Nephron (organoid): Measurements from ENCODE around the gene STAB1.

Source experiments
- H3K27ac Mint-ChIP-seq, 3 experiments: 2 replicates each; pipeline ENCODE4 v1.8.0; 2020; ENCODE audit warnings: mixed read lengths in 3 of 3, mild to moderate bottlenecking in 2 of 3, moderate library complexity in 1 of 3
- H3K27me3 Mint-ChIP-seq: 2 replicates; pipeline ENCODE4 v1.8.0; 2021; ENCODE audit warnings: low read depth, mild to moderate bottlenecking, moderate library complexity, mixed read lengths
- H3K36me3 Mint-ChIP-seq: 2 replicates; pipeline ENCODE4 v1.8.0; 2020; ENCODE audit warnings: low read depth, mixed read lengths
- H3K4me1 Mint-ChIP-seq: 2 replicates; pipeline ENCODE4 v1.8.0; 2020; ENCODE audit warnings: mixed read lengths
- H3K4me3 Mint-ChIP-seq, 3 experiments: 2 replicates each; pipeline ENCODE4 v1.8.0; 2020; ENCODE audit warnings: mild to moderate bottlenecking in 3 of 3, mixed read lengths in 3 of 3, moderate library complexity in 2 of 3
- H3K9me3 Mint-ChIP-seq: 2 replicates; pipeline ENCODE4 v1.8.0; 2020; ENCODE audit warnings: mixed read lengths
- CTCF ChIP-seq, 3 experiments: fragments of 200-600 bp; sonication (generic); IDR thresholded peaks; one replicate each; pipeline ENCODE4 v1.5.0; 2021; ENCODE audit warnings: antibody characterized with exemption in 3 of 3; ENCODE audit not compliant: unreplicated experiment in 3 of 3

STAB1 gene

GRCh38 chr3:52454250-52454937 lies 40.7 kb upstream of the STAB1 start:
- Mint-ChIP-seq H3K36me3 (peaks cover 23% of the 10 kb centered on the region), H3K4me1 (peaks cover 49% of the 10 kb centered on the region), H3K27ac (peak overlapping the region; percentile 87 to 96 (median 88)), H3K9me3 (no peaks in the 10 kb centered on the region), H3K4me3 (peak overlapping the region; percentile 94 to 99 (median 98)), H3K27me3 (no peaks in the 10 kb centered on the region)
- no peak for TF ChIP-seq CTCF (IDR thresholded peaks at IDR 0.05; ENCODE audit: unreplicated experiment in 3 of 3)

GRCh38 chr3:52454938-52455282 lies 40.2 kb upstream of the STAB1 start:
- TF ChIP-seq CTCF (IDR thresholded peaks at IDR 0.05; ENCODE audit: unreplicated experiment in 3 of 3): no peak
- Mint-ChIP-seq H3K36me3 (peaks cover 26% of the 10 kb centered on the region), H3K9me3 (no peaks in the 10 kb centered on the region), H3K27me3 (no peaks in the 10 kb centered on the region), H3K4me1 (peaks cover 47% of the 10 kb centered on the region), H3K4me3 (peak overlapping the region; percentile 94 to 99 (median 98)), H3K27ac (peak overlapping the region; percentile 87 to 96 (median 88))

GRCh38 chr3:52455283-52456168 lies 39.6 kb upstream of the STAB1 start, which contains the start of gene NISCH:
Gene NISCH, plus strand, starts transcription at chr3:52455604. Its CDS starts 38 bp downstream, at chr3:52455642.
- Mint-ChIP-seq H3K27me3 (no peaks in the 10 kb centered on the region), H3K4me1 (peaks cover 43% of the 10 kb centered on the region), H3K4me3 (peak within 1 kb of the TSS; percentile 94 to 99 (median 98)), H3K9me3 (no peaks in the 10 kb centered on the region), H3K27ac (peak within 1 kb of the TSS; percentile 88 to 96 (median 95)), H3K36me3 (peaks cover 31% of the 10 kb centered on the region)
- no peak for TF ChIP-seq CTCF (IDR thresholded peaks at IDR 0.05; ENCODE audit: unreplicated experiment in 3 of 3)

GRCh38 chr3:52456169-52456799 lies 38.9 kb upstream of the STAB1 start:
- H3K27me3 Mint-ChIP-seq: no peaks in the 10 kb centered on the region
- peaks cover 39% of the 10 kb centered on the region for H3K4me1 Mint-ChIP-seq
- H3K36me3 Mint-ChIP-seq: peaks cover 34% of the 10 kb centered on the region
- H3K27ac Mint-ChIP-seq: peak overlapping the region; percentile 88 to 96 (median 95)
- peak overlapping the region; percentile 94 to 99 (median 98) for H3K4me3 Mint-ChIP-seq
- no peaks in the 10 kb centered on the region for H3K9me3 Mint-ChIP-seq
- TF ChIP-seq CTCF (IDR thresholded peaks at IDR 0.05; ENCODE audit: unreplicated experiment in 3 of 3): no peak

- no peak for TF ChIP-seq CTCF (IDR thresholded peaks at IDR 0.05; ENCODE audit: unreplicated experiment in 3 of 3)
- H3K27me3 Mint-ChIP-seq: no peaks in the 10 kb centered on the region
Observed at GRCh38 chr3:52456800-52457183, 38.3 kb upstream of the STAB1 start.

More at GRCh38 chr3:52456800-52457183, 38.3 kb upstream of the STAB1 start:
- Mint-ChIP-seq H3K4me3 (peak overlapping the region; percentile 94 to 99 (median 98)), H3K27ac (peak overlapping the region; percentile 88 to 96 (median 95)), H3K36me3 (peaks cover 34% of the 10 kb centered on the region), H3K9me3 (no peaks in the 10 kb centered on the region), H3K4me1 (peaks cover 33% of the 10 kb centered on the region)
